HG03064 (cell line): ENCODE data around the gene MATN1.
"Not testable (repeated sequence)": the region's sequence is repeated elsewhere in the genome, so short reads cannot be mapped to it uniquely, and the experiment has no call there.

Experiments used
- ATAC-seq: cut with Tn5 transposase; IDR thresholded peaks from one replicate; pipeline ENCODE4 v1.9.1; 2021; ENCODE audit warnings: low read depth; ENCODE audit not compliant: unreplicated experiment

MATN1 gene

GRCh38 chr1:30723331-30723755 lies at the start of gene MATN1:
Gene MATN1, minus strand, starts transcription at chr1:30723585. Its CDS starts 34 bp downstream, at chr1:30723551.
- ATAC-seq: no peak

GRCh38 chr1:30771005-30771404 lies 47.6 kb upstream of the MATN1 start:
- no peak for ATAC-seq

GRCh38 chr1:30770150-30770549 lies 46.8 kb upstream of the MATN1 start:
- no peak for ATAC-seq

GRCh38 chr1:30768830-30769718 lies 45.7 kb upstream of the MATN1 start:
- no peak for ATAC-seq

GRCh38 chr1:30768159-30768829 lies 44.9 kb upstream of the MATN1 start:
- ATAC-seq: no peak

- ATAC-seq: not testable (repeated sequence)
Measured at GRCh38 chr1:30766948-30767347, 43.6 kb upstream of the MATN1 start.

GRCh38 chr1:30765556-30766434 lies 42.4 kb upstream of the MATN1 start:
- ATAC-seq: no peak

- no peak for ATAC-seq
Measured at GRCh38 chr1:30764939-30765555, 41.7 kb upstream of the MATN1 start.

GRCh38 chr1:30764396-30764795 lies 41.0 kb upstream of the MATN1 start:
- no peak for ATAC-seq

- ATAC-seq: no peak
Measured at GRCh38 chr1:30763651-30764248, 40.4 kb upstream of the MATN1 start.

GRCh38 chr1:30762930-30763650 lies 39.7 kb upstream of the MATN1 start:
- ATAC-seq: no peak

- ATAC-seq: no peak
Measured at GRCh38 chr1:30762152-30762929, 39.0 kb upstream of the MATN1 start.

- ATAC-seq: no peak
Measured at GRCh38 chr1:30761381-30762151, 38.2 kb upstream of the MATN1 start.

GRCh38 chr1:30760596-30761324 lies 37.4 kb upstream of the MATN1 start:
- no peak for ATAC-seq

GRCh38 chr1:30759718-30760281 lies 36.4 kb upstream of the MATN1 start:
- no peak for ATAC-seq

- no peak for ATAC-seq
Measured at GRCh38 chr1:30758785-30759380, 35.5 kb upstream of the MATN1 start.
